Dendritic cell treated with granulocyte-macrophage colony-stimulating factor and Interleukin-4, amounts not matched to agents 40 ng/mL and 50 ng/mL, for 4 days (primary cell): ENCODE measurements around the gene DPEP1.
"Not testable (repeated sequence)": the region's sequence is repeated elsewhere in the genome, so short reads cannot be mapped to it uniquely, and the experiment has no call there.

Source experiments
- H3K27ac Mint-ChIP-seq: one replicate; pipeline ENCODE4 v1.8.0; 2022; ENCODE audit warnings: mild to moderate bottlenecking, mixed read lengths
- H3K27me3 Mint-ChIP-seq: one replicate; pipeline ENCODE4 v1.8.0; 2022; ENCODE audit warnings: mild to moderate bottlenecking, mixed read lengths
- H3K36me3 Mint-ChIP-seq: one replicate; pipeline ENCODE4 v1.8.0; 2022; ENCODE audit warnings: low read depth, mixed read lengths
- H3K4me1 Mint-ChIP-seq: one replicate; pipeline ENCODE4 v1.8.0; 2022; ENCODE audit warnings: low read depth, mixed read lengths
- H3K4me3 Mint-ChIP-seq: one replicate; pipeline ENCODE4 v1.8.0; 2022; ENCODE audit warnings: mild to moderate bottlenecking, moderate library complexity, mixed read lengths
- H3K9me3 Mint-ChIP-seq: one replicate; pipeline ENCODE4 v1.8.0; 2022; ENCODE audit warnings: mixed read lengths
- intact Hi-C: fragments of 100-400 bp; cut with micrococcal nuclease; formaldehyde crosslinking; loops from one replicate; pipeline ENCODE4 v1.15.0; 2022

DPEP1 gene

GRCh38 chr16:89633064-89633631 is 19.7 kb downstream of the DPEP1 start:
- Mint-ChIP-seq H3K27ac (no peak overlapping the region), H3K36me3 (no peaks in the 10 kb centered on the region), H3K9me3 (peaks cover 10% of the 10 kb centered on the region), H3K27me3 (peaks cover 18% of the 10 kb centered on the region), H3K4me3 (no peak overlapping the region), H3K4me1 (no peaks in the 10 kb centered on the region)
- intact Hi-C loops: no loop called here

GRCh38 chr16:89634463-89635385 is 21.3 kb downstream of the DPEP1 start:
- Mint-ChIP-seq H3K27me3 (peaks cover 18% of the 10 kb centered on the region), H3K9me3 (peaks cover 10% of the 10 kb centered on the region)
- H3K27ac Mint-ChIP-seq, intact Hi-C loops, H3K4me3 Mint-ChIP-seq, H3K4me1 Mint-ChIP-seq, H3K36me3 Mint-ChIP-seq: not testable (repeated sequence)

- Mint-ChIP-seq H3K9me3 (peaks cover 10% of the 10 kb centered on the region), H3K4me3 (no peak overlapping the region), H3K36me3 (no peaks in the 10 kb centered on the region), H3K27me3 (peaks cover 22% of the 10 kb centered on the region), H3K27ac (no peak overlapping the region), H3K4me1 (peaks cover 9% of the 10 kb centered on the region)
- intact Hi-C loops: no loop called here
Observed at GRCh38 chr16:89636663-89637062, 23.2 kb downstream of the DPEP1 start.

- intact Hi-C loops: no loop called here
- H3K9me3 Mint-ChIP-seq: peaks cover 10% of the 10 kb centered on the region
- H3K4me1 Mint-ChIP-seq: peaks cover 9% of the 10 kb centered on the region
- H3K36me3 Mint-ChIP-seq: no peaks in the 10 kb centered on the region
- H3K27me3 Mint-ChIP-seq: peaks cover 20% of the 10 kb centered on the region
- no peak overlapping the region for H3K27ac Mint-ChIP-seq
- H3K4me3 Mint-ChIP-seq: no peak overlapping the region
Observed at GRCh38 chr16:89637379-89637778, 23.9 kb downstream of the DPEP1 start.

GRCh38 chr16:89638455-89638854 is 25.0 kb downstream of the DPEP1 start:
- H3K4me1 Mint-ChIP-seq: peaks cover 9% of the 10 kb centered on the region
- H3K36me3 Mint-ChIP-seq: no peaks in the 10 kb centered on the region
- peaks cover 16% of the 10 kb centered on the region for H3K27me3 Mint-ChIP-seq
- H3K9me3 Mint-ChIP-seq: peaks cover 10% of the 10 kb centered on the region
- H3K4me3 Mint-ChIP-seq: no peak overlapping the region
- intact Hi-C loops: no loop called here
- H3K27ac Mint-ChIP-seq: no peak overlapping the region

- H3K4me3 Mint-ChIP-seq: no peak overlapping the region
- H3K27ac Mint-ChIP-seq: no peak overlapping the region
- intact Hi-C loops: no loop called here
- peaks cover 10% of the 10 kb centered on the region for H3K9me3 Mint-ChIP-seq
- peaks cover 9% of the 10 kb centered on the region for H3K4me1 Mint-ChIP-seq
- H3K36me3 Mint-ChIP-seq: peaks cover 2% of the 10 kb centered on the region
- peaks cover 16% of the 10 kb centered on the region for H3K27me3 Mint-ChIP-seq
Observed at GRCh38 chr16:89639385-89639784, 25.9 kb downstream of the DPEP1 start.

GRCh38 chr16:89641458-89642119 is 28.1 kb downstream of the DPEP1 start:
- no peaks in the 10 kb centered on the region for H3K9me3 Mint-ChIP-seq
- H3K4me3 Mint-ChIP-seq: no peak overlapping the region
- no peak overlapping the region for H3K27ac Mint-ChIP-seq
- H3K4me1 Mint-ChIP-seq: peaks cover 9% of the 10 kb centered on the region
- intact Hi-C loops: loop anchor here (1.0 kb wide), 1 partner anchor 67 kb away; no protein-coding TSS in a partner anchor
- H3K36me3 Mint-ChIP-seq: peaks cover 24% of the 10 kb centered on the region
- peaks cover 16% of the 10 kb centered on the region for H3K27me3 Mint-ChIP-seq

GRCh38 chr16:89642574-89642973 is 29.1 kb downstream of the DPEP1 start:
- no peak overlapping the region for H3K27ac Mint-ChIP-seq
- H3K4me1 Mint-ChIP-seq: peaks cover 9% of the 10 kb centered on the region
- H3K9me3 Mint-ChIP-seq: no peaks in the 10 kb centered on the region
- H3K36me3 Mint-ChIP-seq: peaks cover 34% of the 10 kb centered on the region
- H3K27me3 Mint-ChIP-seq: peaks cover 14% of the 10 kb centered on the region
- no peak overlapping the region for H3K4me3 Mint-ChIP-seq
- intact Hi-C loops: no loop called here

- Mint-ChIP-seq H3K9me3 (no peaks in the 10 kb centered on the region), H3K36me3 (peaks cover 40% of the 10 kb centered on the region), H3K27me3 (peaks cover 9% of the 10 kb centered on the region), H3K27ac (no peak overlapping the region), H3K4me3 (no peak overlapping the region), H3K4me1 (peaks cover 9% of the 10 kb centered on the region)
- intact Hi-C loops: no loop called here
Observed at GRCh38 chr16:89643769-89644300, 30.4 kb downstream of the DPEP1 start.

GRCh38 chr16:89645122-89645521 is 31.7 kb downstream of the DPEP1 start:
- no peaks in the 10 kb centered on the region for H3K9me3 Mint-ChIP-seq
- peaks cover 9% of the 10 kb centered on the region for H3K27me3 Mint-ChIP-seq
- H3K4me1 Mint-ChIP-seq: peaks cover 9% of the 10 kb centered on the region
- H3K4me3 Mint-ChIP-seq: no peak overlapping the region
- H3K36me3 Mint-ChIP-seq: peaks cover 53% of the 10 kb centered on the region
- no peak overlapping the region for H3K27ac Mint-ChIP-seq
- intact Hi-C loops: no loop called here

- H3K4me3 Mint-ChIP-seq: no peak overlapping the region
- no peaks in the 10 kb centered on the region for H3K9me3 Mint-ChIP-seq
- H3K4me1 Mint-ChIP-seq: no peaks in the 10 kb centered on the region
- intact Hi-C loops: no loop called here
- peaks cover 1% of the 10 kb centered on the region for H3K27me3 Mint-ChIP-seq
- H3K36me3 Mint-ChIP-seq: peaks cover 65% of the 10 kb centered on the region
- H3K27ac Mint-ChIP-seq: no peak overlapping the region
Observed at GRCh38 chr16:89646270-89646669, 32.8 kb downstream of the DPEP1 start.

GRCh38 chr16:89646906-89647305 is 33.5 kb downstream of the DPEP1 start:
- Mint-ChIP-seq H3K36me3 (peaks cover 71% of the 10 kb centered on the region), H3K27me3 (no peaks in the 10 kb centered on the region), H3K4me1 (no peaks in the 10 kb centered on the region), H3K9me3 (no peaks in the 10 kb centered on the region), H3K4me3 (no peak overlapping the region), H3K27ac (no peak overlapping the region)
- intact Hi-C loops: no loop called here

GRCh38 chr16:89651584-89651983 is 38.1 kb downstream of the DPEP1 start:
- Mint-ChIP-seq H3K36me3 (peaks cover 77% of the 10 kb centered on the region), H3K9me3 (no peaks in the 10 kb centered on the region), H3K4me1 (peaks cover 15% of the 10 kb centered on the region), H3K27ac (no peak overlapping the region), H3K27me3 (no peaks in the 10 kb centered on the region), H3K4me3 (no peak overlapping the region)
- intact Hi-C loops: no loop called here
